Measurements from ENCODE around the gene USH1G.

USH1G gene

DNA sequence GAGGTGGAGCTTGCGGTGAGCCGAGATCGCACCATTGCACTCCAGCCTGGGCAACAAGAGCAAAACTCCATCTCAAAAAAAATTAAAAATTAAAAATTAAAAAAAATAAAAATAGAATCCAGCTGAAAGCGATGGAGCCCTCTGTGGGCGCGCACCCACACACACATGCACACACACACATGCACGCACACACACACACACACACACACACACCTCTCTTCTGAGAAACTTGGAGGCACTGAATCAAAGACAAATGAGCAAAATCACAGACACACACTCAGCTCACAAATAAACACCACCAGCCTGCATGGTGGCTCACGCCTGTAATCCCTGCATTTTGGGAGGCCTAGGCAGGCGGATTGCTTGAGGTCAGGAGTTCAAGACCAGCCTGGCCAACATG is 20.0 kb downstream of the USH1G start:
- DNase-seq = no peak

DNA sequence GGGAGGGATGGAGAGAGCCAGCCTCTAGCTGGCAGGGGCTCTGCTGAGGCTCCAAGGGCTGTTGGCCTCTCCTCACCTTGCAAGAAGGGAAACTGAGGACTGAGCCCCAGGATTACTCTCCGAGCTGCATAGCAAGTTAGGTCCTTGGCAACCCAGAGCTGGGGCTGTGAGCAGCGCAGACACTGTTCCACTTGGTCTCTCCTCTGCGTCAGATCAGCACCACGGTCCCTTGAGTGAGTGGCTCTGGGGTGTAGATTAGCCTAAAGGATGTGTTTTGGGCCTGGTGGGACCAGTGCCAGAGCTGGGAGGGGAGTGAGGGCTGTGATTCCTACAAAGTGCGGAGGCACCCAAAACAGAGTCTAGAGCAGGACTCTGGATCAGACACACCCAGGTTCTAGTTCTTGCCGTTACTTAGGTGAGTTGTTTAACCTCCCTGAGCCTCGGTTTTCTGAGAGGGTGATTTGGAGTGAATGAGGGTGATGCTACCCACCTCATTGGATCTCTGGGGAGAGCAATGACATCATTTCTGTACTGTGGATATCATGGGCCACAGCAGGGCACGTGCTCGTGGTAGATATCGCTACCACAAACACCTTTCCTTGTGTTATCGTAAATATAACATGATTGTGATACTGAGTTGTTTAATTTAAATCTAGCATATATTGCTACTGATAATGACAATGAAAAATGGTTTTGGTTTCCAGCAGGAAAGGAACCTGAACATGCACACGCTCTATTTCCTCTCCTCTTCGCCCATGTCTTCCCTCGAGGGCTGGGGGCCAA is 21.5 kb downstream of the USH1G start:
- no peak for DNase-seq

- no peak for DNase-seq
Measured at GRCh38 chr17:74900208-74900607, 22.8 kb downstream of the USH1G start.

GRCh38 chr17:74898376-74898946 is 24.6 kb downstream of the USH1G start:
- no peak for DNase-seq

- no peak for DNase-seq
Measured at GRCh38 chr17:74893936-74894671, 29.0 kb downstream of the USH1G start.

DNA sequence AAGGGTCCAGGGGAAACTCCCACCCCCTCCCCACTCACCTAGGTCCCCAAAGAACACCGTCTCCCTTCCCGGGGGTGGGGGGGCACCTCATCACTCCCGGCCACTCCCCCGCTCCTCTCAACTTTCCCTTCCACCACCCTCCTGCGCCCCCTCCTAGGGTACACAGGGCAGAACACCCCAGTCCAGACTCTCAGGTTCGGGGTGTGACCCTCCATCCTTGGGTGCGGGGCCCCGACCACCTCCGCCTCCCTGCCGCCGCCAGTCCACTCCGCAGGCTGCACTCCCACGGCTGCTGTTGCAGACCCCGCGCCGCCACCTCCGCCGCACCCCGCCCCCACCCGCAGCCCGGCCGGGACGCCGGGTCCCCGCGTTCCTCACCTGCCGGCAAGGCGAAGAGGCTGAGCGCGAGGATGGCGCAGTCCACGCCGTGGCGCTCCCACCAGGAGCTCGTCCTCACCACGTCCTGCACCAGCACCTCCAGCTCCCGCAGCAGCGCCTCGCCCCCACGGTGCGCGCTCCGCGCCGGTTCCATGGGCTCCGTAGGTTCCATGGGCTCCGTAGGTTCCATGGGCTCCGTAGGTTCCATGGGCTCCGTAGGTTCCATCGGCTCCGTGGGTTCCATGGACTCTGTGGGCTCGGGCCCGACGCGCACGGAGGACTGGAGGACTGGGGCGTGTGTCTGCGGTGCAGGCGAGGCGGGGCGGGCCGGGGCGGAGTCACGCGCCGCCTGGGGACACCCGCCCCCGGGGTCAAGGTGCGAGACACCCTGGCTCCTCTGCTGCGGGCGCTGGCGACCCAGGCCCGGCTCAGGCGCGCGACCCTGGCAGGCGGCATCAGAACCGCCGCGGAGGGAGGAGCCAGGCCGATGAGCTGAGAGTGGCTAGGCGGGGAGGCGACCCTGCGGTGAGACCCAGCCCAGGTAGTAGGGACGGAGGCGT is 29.8 kb downstream of the USH1G start, which contains the start of gene FADS6:
Gene FADS6 (minus strand): TSS at position 660 of the 938 bp plus-strand sequence. CDS start 38 bp downstream, at position 622.
- no peak for DNase-seq

DNA sequence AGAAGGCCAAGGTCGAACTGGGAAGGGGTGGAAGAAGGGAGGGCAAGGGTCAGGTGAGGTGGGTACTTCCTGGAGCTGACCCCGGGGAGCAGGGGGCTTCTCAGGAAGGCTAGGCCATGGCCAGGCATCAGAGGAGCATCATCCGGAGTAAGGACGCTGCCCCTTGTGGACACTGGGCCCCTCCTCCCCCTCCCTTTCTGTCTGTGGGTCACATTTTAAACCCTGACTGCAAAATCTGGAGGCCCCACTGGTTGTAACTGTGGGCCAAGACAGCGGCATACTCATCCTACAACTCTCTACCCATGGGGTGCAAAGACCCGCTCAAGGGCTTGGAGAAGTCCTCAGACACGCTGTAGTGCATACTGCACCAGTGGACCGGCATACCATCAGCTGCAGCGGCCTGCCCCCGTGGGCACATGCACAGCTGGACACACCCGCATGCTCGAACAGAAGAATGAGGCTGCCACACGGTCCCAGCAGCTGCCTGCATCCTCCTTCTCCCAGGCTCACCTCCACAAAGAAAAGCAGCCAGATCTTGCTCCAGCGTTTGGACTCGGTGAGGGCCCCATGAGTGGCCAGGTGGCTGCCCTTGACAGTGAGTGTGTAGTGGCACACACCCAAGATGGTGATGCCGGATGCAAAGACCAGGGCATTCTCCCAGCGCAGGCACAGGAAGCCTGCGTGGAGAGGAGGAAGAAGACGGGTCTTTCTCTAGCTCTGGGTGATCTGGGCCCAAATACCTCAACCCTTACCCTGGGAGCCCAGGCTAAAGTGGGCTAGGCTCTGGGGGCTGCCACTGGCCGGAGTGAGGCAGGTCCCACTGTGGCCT is 30.8 kb downstream of the USH1G start:
- DNase-seq = no peak

GRCh38 chr17:74890554-74890953 is 32.5 kb downstream of the USH1G start:
- DNase-seq = no peak

- DNase-seq = no peak
Measured at GRCh38 chr17:74888469-74888868, 34.6 kb downstream of the USH1G start.

- DNase-seq = no peak
Measured at GRCh38 chr17:74883241-74883745, 39.8 kb downstream of the USH1G start.

DNA sequence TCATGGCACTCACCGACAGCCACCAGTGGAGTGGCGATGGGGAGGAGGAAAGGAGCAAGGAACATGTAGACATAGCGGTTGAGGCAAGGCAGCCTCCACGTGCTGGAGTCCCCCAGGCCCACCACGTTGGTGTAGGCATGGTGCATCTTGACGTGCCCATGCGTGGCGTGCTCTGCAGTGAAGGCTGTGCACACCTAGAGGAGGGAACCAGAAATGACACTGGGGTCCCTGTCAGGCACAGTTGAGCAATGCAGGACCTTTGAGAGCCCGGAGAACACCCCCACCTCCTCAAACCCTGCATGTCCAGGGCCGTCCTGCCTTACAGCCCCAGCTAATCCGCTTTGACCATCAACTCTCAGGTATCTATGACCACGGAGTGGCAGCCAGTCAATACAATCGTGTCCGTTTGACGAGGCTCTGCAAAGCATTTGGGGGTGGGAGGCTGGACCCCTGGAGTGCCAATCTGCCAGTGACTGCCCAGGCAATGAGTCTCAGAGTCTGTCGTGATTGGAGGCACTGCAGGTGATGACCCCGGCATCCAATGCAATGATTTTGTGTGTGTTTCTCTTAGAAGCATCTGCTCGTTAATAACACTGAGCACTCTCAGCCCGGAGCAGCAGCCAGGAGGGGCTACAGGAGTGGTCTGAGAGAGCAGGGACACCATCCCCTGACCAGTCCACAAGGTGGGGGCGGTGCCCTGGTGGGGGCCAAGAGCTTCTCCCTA is 40.4 kb downstream of the USH1G start:
- DNase-seq = no peak

- DNase-seq = no peak
Measured at GRCh38 chr17:74881073-74881472, 42.0 kb downstream of the USH1G start.

- DNase-seq = no peak
Measured at GRCh38 chr17:74879308-74879707, 43.7 kb downstream of the USH1G start.

DNA sequence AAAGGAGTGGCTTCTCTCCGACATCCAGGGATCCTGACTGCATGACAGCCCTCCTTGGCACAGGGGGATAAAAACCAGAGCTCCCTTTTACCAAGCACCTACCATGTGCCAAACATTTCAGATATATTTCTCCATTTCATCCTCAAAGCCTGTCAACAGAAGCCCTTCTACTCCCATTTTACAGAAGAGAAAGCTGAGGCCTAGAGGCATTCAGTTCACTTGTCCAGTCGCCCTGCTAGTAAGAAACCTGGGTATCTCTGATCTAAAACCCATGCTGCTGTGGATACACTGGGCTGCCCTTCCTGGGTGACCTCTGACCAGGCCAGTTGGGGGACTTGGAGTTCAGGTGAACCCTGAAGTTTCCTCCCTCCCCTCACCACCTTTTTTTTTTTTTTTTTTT is 44.4 kb downstream of the USH1G start:
- DNase-seq = no peak

DNA sequence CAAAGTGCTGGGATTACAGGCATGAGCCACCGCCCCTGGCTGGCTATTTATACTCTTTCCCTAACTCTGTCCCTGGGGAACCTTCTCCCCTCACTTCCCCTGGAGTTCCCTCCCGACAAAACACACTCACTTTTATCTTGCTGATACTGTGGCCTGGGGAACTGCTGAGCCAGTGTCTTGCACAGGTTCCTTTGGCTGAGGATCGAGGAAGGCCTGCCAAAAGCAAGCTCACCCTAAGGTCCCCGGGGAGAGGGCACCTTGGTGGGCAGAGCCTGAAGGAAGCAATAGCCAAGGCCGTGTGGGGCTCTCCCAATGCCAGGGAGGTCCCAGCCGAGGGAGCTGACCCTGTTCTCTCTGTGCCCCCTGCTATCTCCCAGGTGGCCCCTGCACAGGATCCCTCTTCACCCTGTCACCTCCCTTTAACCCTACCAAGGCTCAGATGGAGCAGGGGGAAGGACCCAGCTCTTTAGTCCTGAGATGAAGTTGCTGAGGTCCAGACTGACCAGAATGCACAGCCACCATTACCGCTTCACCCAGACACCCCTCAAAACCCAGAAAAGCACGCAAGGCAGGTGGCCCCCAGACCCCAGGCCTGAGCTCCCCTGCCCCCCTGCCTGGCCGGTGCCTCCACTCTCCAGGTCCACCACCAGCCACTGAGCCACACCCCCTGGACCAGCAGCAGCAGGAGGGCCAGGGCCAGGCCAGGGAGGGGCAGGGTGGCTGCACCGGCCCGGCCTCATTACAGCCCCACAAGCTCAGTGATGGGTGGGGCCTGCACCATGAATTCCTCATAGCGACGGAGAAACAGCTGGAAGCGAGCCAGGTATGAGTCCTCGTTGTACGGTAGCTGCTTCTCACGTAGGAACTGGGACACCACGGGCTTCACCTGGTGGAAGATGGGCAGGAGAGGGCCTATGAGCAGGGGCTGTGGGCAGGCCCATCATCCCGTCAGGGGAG is 45.2 kb downstream of the USH1G start:
- DNase-seq = no peak

- DNase-seq = no peak
Measured at GRCh38 chr17:74875977-74876593, 47.0 kb downstream of the USH1G start.

DNA sequence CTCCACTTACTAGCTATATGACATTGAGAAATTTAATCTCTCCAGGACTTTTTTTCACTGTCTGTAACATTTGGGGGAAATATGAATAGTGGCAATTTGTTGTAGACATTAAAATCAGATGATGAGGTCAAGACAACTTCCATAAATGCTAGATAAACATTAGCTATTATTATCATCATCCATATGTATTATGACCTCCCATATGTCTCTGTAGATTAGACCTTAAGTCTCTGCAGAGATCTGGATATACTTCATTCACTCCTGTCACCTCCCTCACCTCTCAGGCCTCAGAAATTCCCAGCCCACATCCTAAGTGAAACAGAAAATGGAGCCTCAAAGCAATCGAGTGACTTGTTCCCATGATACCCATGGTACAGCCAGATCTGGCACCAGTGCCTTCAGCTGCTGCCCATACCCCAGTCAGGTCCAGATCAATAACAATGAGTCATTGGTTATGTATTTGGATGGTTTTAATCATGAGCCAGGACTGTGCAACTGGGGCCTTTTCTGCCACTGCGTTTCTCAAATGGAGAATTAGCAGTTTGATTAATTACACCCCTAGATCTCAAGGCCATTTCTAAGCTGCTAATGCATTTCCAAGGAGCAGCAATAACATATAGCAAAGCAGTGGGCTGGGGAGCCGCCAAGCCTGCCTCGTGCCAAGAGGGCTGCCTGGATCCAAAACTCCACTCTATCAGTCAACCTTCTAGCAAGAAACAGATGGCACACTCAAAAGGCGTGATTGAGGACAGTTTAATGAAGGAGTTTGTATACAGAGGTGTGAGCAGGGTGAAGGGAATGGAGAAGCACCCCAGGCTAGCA is 47.7 kb downstream of the USH1G start:
- no peak for DNase-seq

DNA sequence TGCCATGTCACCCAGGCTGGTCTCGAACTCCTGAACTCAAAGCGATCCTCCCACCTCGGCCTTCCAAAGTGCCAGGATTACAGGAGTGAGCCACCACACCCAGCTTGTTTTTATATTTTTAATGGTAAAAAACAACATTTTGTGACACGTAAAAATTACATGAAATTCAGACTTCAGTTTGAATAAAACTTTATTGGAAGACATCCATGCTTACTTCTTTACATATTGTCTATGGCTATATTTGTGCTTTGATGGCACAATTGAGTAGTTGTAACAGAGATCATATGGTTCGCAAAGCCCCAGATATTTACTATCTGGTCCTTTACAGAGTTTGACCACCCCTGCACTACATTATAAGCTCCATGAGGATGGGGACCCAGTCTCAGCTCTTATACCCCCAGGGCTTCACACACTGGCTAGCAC is 48.4 kb downstream of the USH1G start:
- no peak for DNase-seq
